SU-DHL-6 (cell line): ENCODE results near the gene ZNF333.

Source experiments
- H2AFZ ChIP-seq: fragments of 200-600 bp; sonication (generic); 2 replicates; pipeline ENCODE4 v1.6.1; 2014; ENCODE audit warnings: low read depth, mild to moderate bottlenecking, moderate library complexity, mixed read lengths, antibody characterized with exemption, low read length; ENCODE audit not compliant: severe bottlenecking
- H3F3A ChIP-seq: fragments of 200-600 bp; shearing (Covaris generic); 2 replicates; pipeline ENCODE4 v1.6.0; 2016; ENCODE audit warnings: antibody characterized with exemption, mild to moderate bottlenecking; ENCODE audit not compliant: insufficient read depth
- H3K27ac ChIP-seq: fragments of 200-600 bp; sonication (generic); 2 replicates; pipeline ENCODE4 v1.5.1; 2016; ENCODE audit warnings: low read depth, mild to moderate bottlenecking, low read length, moderate library complexity, mixed read lengths
- H3K27me3 ChIP-seq: fragments of 200-600 bp; sonication (generic), shearing (Covaris generic); 2 replicates; pipeline ENCODE4 v1.6.0; 2014; ENCODE audit warnings: mild to moderate bottlenecking, low read length
- H3K36me3 ChIP-seq: fragments of 200-600 bp; sonication (generic); 2 replicates; pipeline ENCODE4 v1.6.1; 2014; ENCODE audit warnings: mild to moderate bottlenecking, low read length, mixed read lengths
- H3K4me2 ChIP-seq: fragments of 300-600, 200-600 bp; shearing (Covaris generic), sonication (generic); 2 replicates; pipeline ENCODE4 v1.6.0; 2014; ENCODE audit warnings: low read length, low read depth, mild to moderate bottlenecking; ENCODE audit not compliant: poor library complexity, severe bottlenecking
- H3K4me3 ChIP-seq: fragments of 200-600 bp; sonication (generic); 2 replicates; pipeline ENCODE4 v1.5.1; 2014; ENCODE audit warnings: antibody characterized with exemption, low read length, mild to moderate bottlenecking, mixed read lengths; ENCODE audit not compliant: insufficient read depth, poor library complexity, severe bottlenecking
- H3K79me2 ChIP-seq: fragments of 200-600 bp; sonication (generic); 2 replicates; pipeline ENCODE4 v1.6.1; 2014; ENCODE audit warnings: mild to moderate bottlenecking, low read length, moderate library complexity; ENCODE audit not compliant: insufficient read depth
- H3K9ac ChIP-seq: fragments of 200-600 bp; sonication (generic); 2 replicates; pipeline ENCODE4 v1.7.0; 2014; ENCODE audit warnings: mild to moderate bottlenecking, low read length
- H3K9me2 ChIP-seq: fragments of 200-600 bp; sonication (generic); replicated peaks from 2 replicates; pipeline ENCODE4 v1.6.1; 2014; ENCODE audit warnings: low read length; ENCODE audit not compliant: insufficient read depth
- H3K9me3 ChIP-seq: fragments of 200-600 bp; sonication (generic); 2 replicates; pipeline ENCODE4 v1.6.1; 2014; ENCODE audit warnings: low read length, mixed read lengths; ENCODE audit not compliant: insufficient read depth
- H4K20me1 ChIP-seq: fragments of 200-600 bp; sonication (generic); 2 replicates; pipeline ENCODE4 v1.6.1; 2014; ENCODE audit warnings: low read depth, mild to moderate bottlenecking, antibody characterized with exemption, low read length, moderate library complexity, mixed read lengths
- CTCF ChIP-seq: fragments of 200-600 bp; sonication (generic); IDR thresholded peaks from one replicate; pipeline ENCODE4 v1.5.1; 2017; ENCODE audit warnings: antibody characterized with exemption, mild to moderate bottlenecking, low read length, moderate library complexity; ENCODE audit not compliant: insufficient read depth, poor library complexity, severe bottlenecking
- EZH2phosphoT487 ChIP-seq: fragments of 200-600 bp; sonication (generic), shearing (Covaris generic); conservative IDR thresholded peaks from 2 replicates; pipeline ENCODE4 v1.6.1; 2018; ENCODE audit warnings: mild to moderate bottlenecking, antibody characterized with exemption, low read length, moderate library complexity, mixed read lengths

The ZNF333 gene

GRCh38 chr19:14659874-14660489 lies 29.9 kb upstream of the ZNF333 start:
- no peaks in the 10 kb centered on the region for H3K79me2 ChIP-seq
- H3K9me3 ChIP-seq: no peaks in the 10 kb centered on the region
- H3K4me2 ChIP-seq: no peak overlapping the region
- no peak overlapping the region for H3K9ac ChIP-seq
- H4K20me1 ChIP-seq: no peaks in the 10 kb centered on the region
- H3K4me3 ChIP-seq: no peak overlapping the region
- H3K27me3 ChIP-seq: no peaks in the 10 kb centered on the region
- no peaks in the 10 kb centered on the region for H3F3A ChIP-seq
- H3K36me3 ChIP-seq: no peaks in the 10 kb centered on the region
- H2AFZ ChIP-seq: no peak overlapping the region
- no peak overlapping the region for H3K27ac ChIP-seq
- no peak for TF ChIP-seq EZH2phosphoT487
- no peak for TF ChIP-seq CTCF
- no peaks in the 10 kb centered on the region for H3K9me2 ChIP-seq

GRCh38 chr19:14661372-14661924 lies 28.4 kb upstream of the ZNF333 start:
- no peaks in the 10 kb centered on the region for H3F3A ChIP-seq
- no peaks in the 10 kb centered on the region for H3K79me2 ChIP-seq
- no peak overlapping the region for H3K4me3 ChIP-seq
- H3K27ac ChIP-seq: no peak overlapping the region
- H3K27me3 ChIP-seq: no peaks in the 10 kb centered on the region
- no peak overlapping the region for H3K4me2 ChIP-seq
- H3K9ac ChIP-seq: no peak overlapping the region
- no peaks in the 10 kb centered on the region for H3K36me3 ChIP-seq
- TF ChIP-seq EZH2phosphoT487: no peak
- no peak for TF ChIP-seq CTCF
- H4K20me1 ChIP-seq: no peaks in the 10 kb centered on the region
- H3K9me2 ChIP-seq: no peaks in the 10 kb centered on the region
- H3K9me3 ChIP-seq: no peaks in the 10 kb centered on the region
- no peak overlapping the region for H2AFZ ChIP-seq

GRCh38 chr19:14669940-14670339 lies 19.9 kb upstream of the ZNF333 start:
- Histone ChIP-seq H3K9me2 (no peaks in the 10 kb centered on the region), H3K27me3 (no peaks in the 10 kb centered on the region), H4K20me1 (no peaks in the 10 kb centered on the region), H3K27ac (no peak overlapping the region), H3K36me3 (no peaks in the 10 kb centered on the region), H3K79me2 (no peaks in the 10 kb centered on the region), H3K9me3 (no peaks in the 10 kb centered on the region), H3K9ac (no peak overlapping the region), H3F3A (no peaks in the 10 kb centered on the region), H3K4me3 (no peak overlapping the region), H3K4me2 (no peak overlapping the region), H2AFZ (no peak overlapping the region)
- TF ChIP-seq CTCF (no peak), EZH2phosphoT487 (no peak)
